H1 (cell line): ENCODE data around the gene PGLYRP2. TPM values are rescaled to one million over a fixed set of nuclear protein-coding genes. Genes with fewer than 3 reads are reported as not detected.

Source experiments
- CTCF ChIA-PET: fragments of 300-600 bp; sonication (Branson Sonifier 250); formaldehyde crosslinking; loops from one replicate; lab custom pipeline; 2021; ENCODE audit not compliant: partially characterized antibody; lab: Charles Lee
- POLR2A ChIA-PET: fragments of 300-600 bp; sonication (Branson Sonifier 250); formaldehyde crosslinking; loops from one replicate; lab custom pipeline; 2021; ENCODE audit warnings: inconsistent platforms; ENCODE audit not compliant: partially characterized antibody; lab: Charles Lee
- DNase-seq, 2 experiments: peaks; one replicate each; pipeline versions ENCODE4 v3.0.0 to v3.0.0-alpha.2; 2010 to 2022; ENCODE audit warnings: low spot score in 2 of 2, low read depth in 1 of 2, mixed read lengths in 1 of 2
- FAIRE-seq: peaks from 2 replicates; lab custom pipeline; 2011; peaks lifted over from hg19 to GRCh38; lab: Jason Lieb, UNC
- H2AFZ ChIP-seq: 2 replicates; pipeline ENCODE4 v1.8.1; 2012; ENCODE audit warnings: low read length, inconsistent platforms
- H2AK5ac ChIP-seq: 2 replicates; pipeline ENCODE4 v1.6.1; 2013; ENCODE audit warnings: low read depth, low read length
- H2BK120ac ChIP-seq: replicated peaks from 2 replicates; pipeline ENCODE3; 2013; ENCODE audit warnings: low read depth, low read length, inconsistent platforms
- H2BK12ac ChIP-seq: 2 replicates; pipeline ENCODE4 v1.6.1; 2013; ENCODE audit warnings: low read depth, low read length
- H2BK15ac ChIP-seq: 2 replicates; pipeline ENCODE4 v1.6.1; 2013; ENCODE audit warnings: low read length
- H2BK20ac ChIP-seq: 2 replicates; pipeline ENCODE4 v1.6.1; 2013; ENCODE audit warnings: low read length
- H2BK5ac ChIP-seq: 2 replicates; pipeline ENCODE4 v1.6.1; 2013; ENCODE audit warnings: low read depth, low read length
- H3K14ac ChIP-seq: 2 replicates; pipeline ENCODE4 v1.6.1; 2013; ENCODE audit warnings: inconsistent platforms; ENCODE audit not compliant: insufficient read length
- H3K18ac ChIP-seq: 2 replicates; pipeline ENCODE4 v1.6.1; 2013; ENCODE audit warnings: low read length; ENCODE audit errors: extremely low read depth
- H3K23ac ChIP-seq: 2 replicates; pipeline ENCODE4 v1.6.1; 2013; ENCODE audit warnings: inconsistent platforms; ENCODE audit not compliant: insufficient read length
- H3K23me2 ChIP-seq: 2 replicates; pipeline ENCODE4 v1.6.1; 2013; ENCODE audit warnings: low read depth, low read length
- H3K27ac ChIP-seq: 2 replicates; pipeline ENCODE4 v1.6.1; 2011; ENCODE audit warnings: low read depth, low read length, inconsistent platforms
- H3K27me3 ChIP-seq, 4 experiments: replicated peaks in 1 of 4; 1 replicate in 1 of 4; 2 replicates in 3 of 4; pipeline versions ENCODE4 v1.6.1 to v1.8.1; 2011 to 2013; ENCODE audit warnings: low read length in 3 of 4, mild to moderate bottlenecking in 3 of 4, inconsistent platforms in 2 of 4, mixed read lengths in 2 of 4, moderate library complexity in 1 of 4; ENCODE audit not compliant: control insufficient read depth in 3 of 4, insufficient read depth in 3 of 4; ENCODE audit errors: extremely low read depth in 1 of 4
- H3K36me3 ChIP-seq, 4 experiments: 2 replicates each; pipeline versions ENCODE4 v1.6.1 to v1.8.1; 2011 to 2013; ENCODE audit warnings: mild to moderate bottlenecking in 4 of 4, low read length in 3 of 4, moderate library complexity in 2 of 4, control low read depth in 1 of 4, inconsistent platforms in 1 of 4; ENCODE audit not compliant: insufficient read depth in 4 of 4, control insufficient read depth in 2 of 4
- H3K4ac ChIP-seq: replicated peaks from 2 replicates; pipeline ENCODE3; 2013; ENCODE audit warnings: low read length, low read depth, mixed read lengths, inconsistent platforms; ENCODE audit not compliant: insufficient read length
- H3K4me1 ChIP-seq, 4 experiments: replicated peaks in 1 of 4; 1 replicate in 1 of 4; 2 replicates in 3 of 4; pipeline versions ENCODE4 v1.6.1 to v1.8.1; 2011 to 2013; ENCODE audit warnings: low read length in 3 of 4, inconsistent platforms in 2 of 4, mixed read lengths in 1 of 4; ENCODE audit not compliant: insufficient read depth in 4 of 4, control insufficient read depth in 3 of 4
- H3K4me2 ChIP-seq, 2 experiments: 2 replicates each; pipeline versions ENCODE4 v1.6.1 to v1.8.1; 2011 to 2013; ENCODE audit warnings: low read depth in 2 of 2, low read length in 2 of 2, control low read depth in 1 of 2, inconsistent platforms in 1 of 2, mild to moderate bottlenecking in 1 of 2; ENCODE audit not compliant: insufficient read depth in 1 of 2
- H3K4me3 ChIP-seq, 4 experiments: fragments of 200-600, 300-600 bp in 1 of 4; sonication (generic), shearing (Covaris generic), sonication (Bioruptor Twin) in 1 of 4; 2 replicates each; pipeline versions ENCODE4 v1.5.1 to v1.8.1; 2011 to 2016; ENCODE audit warnings: low read length in 4 of 4, low read depth in 3 of 4, control low read depth in 2 of 4, inconsistent platforms in 2 of 4, mild to moderate bottlenecking in 2 of 4, mixed read lengths in 1 of 4, moderate library complexity in 1 of 4; ENCODE audit not compliant: insufficient read depth in 2 of 4; ENCODE audit errors: extremely low read depth in 1 of 4
- H3K56ac ChIP-seq: replicated peaks from 2 replicates; pipeline ENCODE3; 2013; ENCODE audit warnings: low read depth, mild to moderate bottlenecking, mixed read lengths, low read length, inconsistent platforms; ENCODE audit not compliant: insufficient read length
- H3K79me1 ChIP-seq: 2 replicates; pipeline ENCODE4 v1.6.1; 2013; ENCODE audit warnings: low read depth, low read length, control low read depth
- H3K79me2 ChIP-seq, 2 experiments: 2 replicates each; pipeline versions ENCODE4 v1.6.1 to v1.8.1; 2012 to 2013; ENCODE audit warnings: low read length in 2 of 2, mild to moderate bottlenecking in 2 of 2, inconsistent platforms in 1 of 2; ENCODE audit not compliant: insufficient read depth in 2 of 2, control insufficient read depth in 1 of 2
- H3K9ac ChIP-seq, 4 experiments: replicated peaks in 1 of 4; 1 replicate in 1 of 4; 2 replicates in 3 of 4; pipeline versions ENCODE4 v1.6.1 to v1.8.1; 2011 to 2013; ENCODE audit warnings: low read depth in 3 of 4, low read length in 3 of 4, control low read depth in 2 of 4, mild to moderate bottlenecking in 2 of 4, moderate library complexity in 2 of 4, inconsistent platforms in 1 of 4; ENCODE audit errors: extremely low read depth in 1 of 4
- H3K9me3 ChIP-seq, 2 experiments: 2 replicates each; pipeline versions ENCODE4 v1.6.1 to v1.8.1; 2012 to 2013; ENCODE audit warnings: mild to moderate bottlenecking in 2 of 2, moderate library complexity in 2 of 2, control low read depth in 1 of 2, inconsistent platforms in 1 of 2, low read depth in 1 of 2, low read length in 1 of 2, mixed read lengths in 1 of 2; ENCODE audit not compliant: insufficient read depth in 2 of 2
- H4K20me1 ChIP-seq, 2 experiments: replicated peaks in 1 of 2; 2 replicates each; pipeline versions ENCODE3 to v1.8.1; 2011 to 2013; ENCODE audit warnings: inconsistent platforms in 2 of 2, low read length in 2 of 2, mild to moderate bottlenecking in 1 of 2; ENCODE audit not compliant: insufficient read depth in 2 of 2, control insufficient read depth in 1 of 2
- H4K5ac ChIP-seq: 2 replicates; pipeline ENCODE4 v1.6.1; 2013; ENCODE audit warnings: low read length, low read depth, mixed read lengths, inconsistent platforms; ENCODE audit not compliant: insufficient read length
- H4K8ac ChIP-seq: 2 replicates; pipeline ENCODE4 v1.8.0; 2013; ENCODE audit warnings: mild to moderate bottlenecking, moderate library complexity, low read length, inconsistent platforms; ENCODE audit not compliant: insufficient read depth; ENCODE audit errors: extremely low read depth
- H4K91ac ChIP-seq: replicated peaks from 2 replicates; pipeline ENCODE3; 2013; ENCODE audit warnings: low read length, mixed read lengths, inconsistent platforms; ENCODE audit not compliant: insufficient read length
- BRCA1 ChIP-seq: IDR thresholded peaks from 2 replicates; pipeline ENCODE4 v1.6.1; 2012; ENCODE audit warnings: low read depth, low read length, improper control_type of control experiment
- CBX5 ChIP-seq: fragments of 300-800, 300-1000 bp; sonication (generic); IDR thresholded peaks from 2 replicates; pipeline ENCODE4 v1.7.1; 2016; ENCODE audit warnings: antibody characterized with exemption, low read length, low read depth
- GTF2F1 ChIP-seq: IDR thresholded peaks from 2 replicates; pipeline ENCODE4 v1.6.1; 2012; ENCODE audit warnings: low read depth, low read length, improper control_type of control experiment, borderline replicate concordance
- JUN ChIP-seq: IDR thresholded peaks from 2 replicates; pipeline ENCODE4 v1.6.1; 2011; ENCODE audit warnings: low read depth, mild to moderate bottlenecking, improper control_type of control experiment, low read length
- MAFK ChIP-seq: IDR thresholded peaks from 2 replicates; pipeline ENCODE4 v1.6.1; 2012; ENCODE audit warnings: low read depth, mild to moderate bottlenecking, improper control_type of control experiment, low read length
- NANOG ChIP-seq: IDR thresholded peaks from 2 replicates; pipeline ENCODE4 v1.6.1; 2011; ENCODE audit warnings: low read length, low read depth, mild to moderate bottlenecking, inconsistent platforms; ENCODE audit not compliant: insufficient read depth, poor library complexity, severe bottlenecking
- NRF1 ChIP-seq: IDR thresholded peaks from 2 replicates; pipeline ENCODE4 v1.6.1; 2011; ENCODE audit warnings: mild to moderate bottlenecking, low read depth, low read length, improper control_type of control experiment
- PHF8 ChIP-seq: fragments of 200-600 bp; sonication (generic); conservative IDR thresholded peaks from 2 replicates; pipeline ENCODE4 v1.7.1; 2012; ENCODE audit warnings: low read depth, mild to moderate bottlenecking, inconsistent platforms, low read length, moderate library complexity
- POLR2A ChIP-seq, 2 experiments: IDR thresholded peaks; 1 replicate in 1 of 2; 2 replicates in 1 of 2; pipeline ENCODE4 v1.6.1; 2011; ENCODE audit warnings: low read depth in 2 of 2, low read length in 2 of 2, mild to moderate bottlenecking in 2 of 2; ENCODE audit errors: control extremely low read depth in 1 of 2
- RBBP5 ChIP-seq: IDR thresholded peaks from 2 replicates; pipeline ENCODE4 v1.7.1; 2012; ENCODE audit warnings: low read depth, mild to moderate bottlenecking, inconsistent platforms, low read length, moderate library complexity, borderline replicate concordance
- TBP ChIP-seq: IDR thresholded peaks from 2 replicates; pipeline ENCODE4 v1.6.1; 2011; ENCODE audit warnings: low read depth, low read length, improper control_type of control experiment
- WGBS, 2 experiments: shearing (Covaris generic) in 1 of 2; methylation state at CpG; one replicate each; pipeline versions ENCODE4 v1.1.6 to v1.1.7; 2013 to 2015; ENCODE audit warnings: low lambda C conversion rate in 2 of 2, mixed read lengths in 2 of 2, inconsistent platforms in 1 of 2, low coverage in 1 of 2, missing lambda C conversion rate in 1 of 2; ENCODE audit not compliant: insufficient replicate concordance in 2 of 2, insufficient coverage in 1 of 2, insufficient read length in 1 of 2; ENCODE audit errors: extremely low coverage in 1 of 2, missing lambda C conversion rate in 1 of 2; 5-methylcytosine and 5-hydroxymethylcytosine counted together
- polyA plus RNA-seq, 7 experiments: library from polyadenylated mRNA; depleted of rRNA in 3 of 7; stranded (reverse) in 5 of 7; unstranded in 2 of 7; fragments of >200 nt in 5 of 7; fragments of 200-250 nt in 2 of 7; gene quantifications; 1 replicate in 5 of 7; 2 replicates in 1 of 7; 4 replicates in 1 of 7; pipeline versions ENCODE4 v1.2.1 to v1.2.3, GENCODE V29; 2011 to 2013; ENCODE audit warnings: missing spikeins in 2 of 7, mixed read lengths in 2 of 7
- total RNA-seq: library from RNA; stranded (reverse); fragmentation: NEBNext Ultra II Directional; extraction: Animal tissue kit (Norgen Biotek cat#: 25700); gene quantifications from 2 replicates; pipeline ENCODE4 v1.2.1, GENCODE V29; 2021
- TF ChIP-seq, protein P1 (sequence below): IDR thresholded peaks from 2 replicates; pipeline ENCODE4 v1.6.1; 2012; ENCODE audit warnings: inconsistent platforms
- TF ChIP-seq, protein P2 (sequence below): IDR thresholded peaks from 2 replicates; pipeline ENCODE4 v1.6.1; 2011; ENCODE audit warnings: low read length, improper control_type of control experiment

Gene PGLYRP2
- total and polyA plus RNA-seq, 2 of the 8 experiments (the other 6 are each of a cell fraction or from before 2014, with no cell fraction given), result not detected

DNA sequence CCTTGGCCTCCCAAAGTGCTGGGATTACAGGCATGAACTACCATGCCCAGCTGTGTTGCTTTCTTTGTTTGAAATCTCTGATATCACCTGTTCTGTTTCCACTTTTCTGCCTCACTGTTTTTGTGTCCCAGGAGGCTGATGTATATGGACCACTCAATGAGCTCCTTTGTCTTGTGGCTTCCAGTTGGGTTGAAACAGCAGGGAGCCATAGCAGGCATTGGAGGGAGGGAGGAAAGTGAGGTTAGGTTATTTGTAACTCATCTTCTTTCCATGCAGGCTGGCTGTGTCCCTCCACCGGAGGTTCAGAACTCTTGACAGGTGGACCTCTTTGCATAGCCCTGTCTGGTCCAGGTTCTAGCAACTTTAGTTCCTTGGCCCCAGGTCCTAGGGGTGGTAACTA lies 23.0 kb upstream of the PGLYRP2 start:
- H4K5ac ChIP-seq, result no peak overlapping the region
- H3K27ac ChIP-seq, result no peak overlapping the region
- no peak overlapping the region for H3K4me3 ChIP-seq
- H3K36me3 ChIP-seq, result no peaks in the 10 kb centered on the region; a peak in 1 of 8 replicates
- H3K4me1 ChIP-seq, result no peaks in the 10 kb centered on the region
- H4K20me1 ChIP-seq, result no peaks in the 10 kb centered on the region
- H3K4me2 ChIP-seq, result no peak overlapping the region
- no peak overlapping the region for H3K18ac ChIP-seq
- no peak overlapping the region for H2BK15ac ChIP-seq
- 82% methylated on average over 1 of the region's 1 CpG; no CpG with 5 or more reads in 1 of the 2 experiments for WGBS, 2 experiments
- no peak overlapping the region for H2BK5ac ChIP-seq
- H3K79me1 ChIP-seq, result no peaks in the 10 kb centered on the region
- no peak overlapping the region for H3K23ac ChIP-seq
- no peak overlapping the region for H2AK5ac ChIP-seq
- no peak overlapping the region for H3K56ac ChIP-seq
- H3K4ac ChIP-seq, result no peak overlapping the region
- ChIA-PET CTCF (interaction anchor here (0.9 kb wide), 2 partner anchors 45 to 83 kb away, joined by 3 read pairs; no protein-coding TSS in a partner anchor), POLR2A (no interaction called here)
- H2BK12ac ChIP-seq, result no peak overlapping the region
- no peaks in the 10 kb centered on the region for H3K23me2 ChIP-seq
- FAIRE-seq (no peak), DNase-seq (no peak)
- no peak overlapping the region for H4K91ac ChIP-seq
- H3K14ac ChIP-seq, result no peak overlapping the region
- H3K9ac ChIP-seq, result no peak overlapping the region
- no peak overlapping the region for H2BK120ac ChIP-seq
- no peaks in the 10 kb centered on the region for H3K79me2 ChIP-seq
- peaks cover 47 to 73% of the 10 kb centered on the region in 2 experiments for H3K9me3 ChIP-seq
- H2AFZ ChIP-seq, result no peak overlapping the region
- H2BK20ac ChIP-seq, result no peak overlapping the region
- no peaks in the 10 kb centered on the region for H3K27me3 ChIP-seq
- no peak overlapping the region for H4K8ac ChIP-seq
- TF ChIP-seq, protein P1, sequence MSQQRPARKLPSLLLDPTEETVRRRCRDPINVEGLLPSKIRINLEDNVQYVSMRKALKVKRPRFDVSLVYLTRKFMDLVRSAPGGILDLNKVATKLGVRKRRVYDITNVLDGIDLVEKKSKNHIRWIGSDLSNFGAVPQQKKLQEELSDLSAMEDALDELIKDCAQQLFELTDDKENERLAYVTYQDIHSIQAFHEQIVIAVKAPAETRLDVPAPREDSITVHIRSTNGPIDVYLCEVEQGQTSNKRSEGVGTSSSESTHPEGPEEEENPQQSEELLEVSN, result no peak
- TF ChIP-seq NANOG, result no peak
- TF ChIP-seq MAFK, result no peak
- no peak for TF ChIP-seq BRCA1
- no peak for TF ChIP-seq RBBP5
- TF ChIP-seq CBX5, result no peak
- no peak for TF ChIP-seq NRF1
- TF ChIP-seq TBP, result no peak
- TF ChIP-seq, protein P2, sequence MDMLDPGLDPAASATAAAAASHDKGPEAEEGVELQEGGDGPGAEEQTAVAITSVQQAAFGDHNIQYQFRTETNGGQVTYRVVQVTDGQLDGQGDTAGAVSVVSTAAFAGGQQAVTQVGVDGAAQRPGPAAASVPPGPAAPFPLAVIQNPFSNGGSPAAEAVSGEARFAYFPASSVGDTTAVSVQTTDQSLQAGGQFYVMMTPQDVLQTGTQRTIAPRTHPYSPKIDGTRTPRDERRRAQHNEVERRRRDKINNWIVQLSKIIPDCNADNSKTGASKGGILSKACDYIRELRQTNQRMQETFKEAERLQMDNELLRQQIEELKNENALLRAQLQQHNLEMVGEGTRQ, result no peak
- no peak for TF ChIP-seq POLR2A (IDR thresholded peaks at IDR 0.05; ENCODE audit: control extremely low read depth in 1 of 2, low read depth in 2 of 2, low read length in 2 of 2)
- no peak for TF ChIP-seq JUN
- TF ChIP-seq GTF2F1, result no peak
- no peak for TF ChIP-seq PHF8
